ENCODE data around the gene SHISA5.
A peak's percentile ranks its signal among the peaks of the same experiment; 100 is the strongest.
"Not testable (repeated sequence)": the region's sequence is repeated elsewhere in the genome, so short reads cannot be mapped to it uniquely, and the experiment has no call there.

Gene SHISA5

DNA sequence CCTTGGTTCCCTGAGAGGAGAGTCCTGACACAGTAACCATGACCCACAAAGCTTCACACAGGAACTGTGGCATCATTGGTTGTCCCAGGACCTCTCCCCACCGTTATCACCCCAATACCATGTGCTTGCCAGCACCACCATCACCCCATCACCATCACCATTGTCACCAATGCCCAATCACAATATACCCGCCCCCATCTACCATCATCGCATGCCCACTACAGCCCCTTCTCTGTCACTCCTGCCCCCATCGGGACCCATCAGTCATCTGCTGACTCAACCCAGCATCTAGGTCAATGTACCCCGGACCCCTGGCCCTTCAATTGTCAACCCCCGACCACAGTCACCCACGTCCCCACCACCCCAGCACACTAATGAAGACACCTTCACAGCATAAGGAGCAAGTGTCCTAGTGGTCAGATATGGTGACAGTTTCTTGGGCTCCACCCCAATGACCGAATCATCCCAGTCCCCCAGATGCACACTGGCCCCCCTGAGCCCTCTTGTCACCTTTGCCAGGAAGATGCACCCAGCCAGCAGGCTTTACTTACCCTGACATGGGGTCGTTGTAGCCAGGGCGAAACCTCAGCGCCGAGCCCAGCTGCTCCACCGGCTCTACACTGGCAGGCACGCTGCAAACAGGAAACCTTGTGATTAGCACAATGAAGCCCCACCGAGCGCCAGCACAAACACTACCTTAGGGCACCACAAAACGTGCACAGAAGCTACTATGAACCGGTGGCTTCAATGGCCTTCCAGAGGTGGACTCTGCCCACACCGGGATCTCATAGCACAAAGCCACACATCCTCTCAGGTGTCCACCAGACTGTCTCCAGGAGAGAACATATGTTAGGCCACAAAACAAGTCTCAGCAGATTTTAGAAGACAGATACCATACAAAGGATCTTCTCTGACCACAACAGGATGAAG, 25.1 kb downstream of the SHISA5 start:
- no peak for DNase-seq (ENCODE audit: low read depth, low spot score)
- H3K27ac ChIP-seq = no peak overlapping the region

DNA sequence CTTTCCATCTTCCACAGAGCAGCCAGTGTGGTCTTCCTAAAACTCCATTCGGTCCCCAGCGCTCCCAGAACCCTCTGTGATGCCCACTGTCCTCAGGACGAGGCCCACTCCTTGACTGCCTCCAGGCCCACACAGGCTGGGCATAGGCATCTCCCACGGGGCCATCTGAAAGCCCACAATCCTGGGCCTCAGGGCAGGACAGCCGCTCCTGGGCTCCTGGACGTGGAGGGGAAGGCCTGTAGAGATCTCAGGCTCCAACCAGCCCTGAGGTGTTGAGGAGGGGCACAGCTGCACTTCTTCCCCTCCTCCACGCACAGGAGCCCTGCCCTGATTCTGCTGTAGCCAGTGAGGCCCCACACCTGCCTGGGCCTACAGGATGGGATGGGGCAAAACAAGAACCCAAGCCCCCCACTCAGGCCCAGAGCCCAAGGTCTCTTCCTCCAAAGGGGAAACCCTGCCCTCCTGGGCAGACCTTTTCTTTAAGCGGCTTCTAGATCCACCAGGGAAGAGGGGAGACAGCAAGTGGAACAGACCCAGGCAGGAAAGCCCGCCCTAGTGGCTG, 25.9 kb downstream of the SHISA5 start:
- no peak overlapping the region for H3K27ac ChIP-seq
- DNase-seq (ENCODE audit: low read depth, low spot score) = no peak

DNA sequence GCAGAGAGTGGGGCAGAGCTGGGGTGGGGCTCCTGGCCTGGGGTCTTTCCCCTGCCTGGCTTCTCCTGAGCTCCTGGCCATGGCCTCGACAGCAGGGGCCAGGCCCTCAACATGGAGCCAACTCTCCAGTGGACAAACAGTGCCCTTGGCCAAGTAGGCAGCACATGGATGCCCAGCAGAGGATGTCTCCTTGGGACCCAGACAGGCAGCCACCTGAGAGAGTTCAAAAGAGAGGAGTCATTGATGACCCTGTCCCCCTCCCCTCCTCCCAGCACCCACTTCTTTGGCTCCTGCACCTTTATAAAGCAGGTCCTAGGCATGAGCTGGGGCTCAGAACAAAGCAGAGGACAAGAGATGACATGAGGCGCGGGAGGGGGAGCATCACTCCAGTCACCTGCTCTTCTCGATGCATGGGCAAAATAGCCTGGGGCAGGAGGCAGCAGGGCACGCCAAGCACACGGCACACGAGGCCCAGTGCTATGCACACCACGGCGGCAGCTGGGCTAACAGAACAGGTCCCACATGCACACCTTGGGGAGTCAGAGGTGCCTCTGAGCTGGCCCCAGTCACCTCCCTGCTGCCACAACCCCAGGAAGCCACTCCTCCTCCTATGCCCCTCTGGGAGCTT, 27.4 kb downstream of the SHISA5 start:
- no peak for DNase-seq (ENCODE audit: low read depth, low spot score)
- no peak overlapping the region for H3K27ac ChIP-seq

DNA sequence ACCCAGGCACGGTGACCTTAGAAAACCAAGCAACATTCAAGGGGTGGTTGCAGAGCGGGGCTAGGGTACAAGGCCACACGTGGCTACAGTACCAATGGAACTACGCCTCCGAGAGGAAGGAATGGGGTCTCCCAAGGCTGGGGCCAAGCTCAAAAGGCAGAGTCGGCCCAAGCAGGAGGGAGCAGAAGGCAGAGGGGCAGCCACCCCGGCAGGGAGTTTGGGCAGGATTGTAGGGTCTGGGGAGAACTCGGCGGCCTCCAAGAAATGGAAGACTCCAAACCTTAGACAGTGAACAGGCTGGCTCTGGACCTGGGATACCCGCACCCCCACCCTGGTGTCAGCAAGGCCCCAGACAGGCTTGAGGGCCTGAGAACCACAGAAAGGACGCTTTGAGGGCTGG, 28.8 kb downstream of the SHISA5 start:
- H3K27ac ChIP-seq = no peak overlapping the region
- no peak for DNase-seq (ENCODE audit: low read depth, low spot score)

DNA sequence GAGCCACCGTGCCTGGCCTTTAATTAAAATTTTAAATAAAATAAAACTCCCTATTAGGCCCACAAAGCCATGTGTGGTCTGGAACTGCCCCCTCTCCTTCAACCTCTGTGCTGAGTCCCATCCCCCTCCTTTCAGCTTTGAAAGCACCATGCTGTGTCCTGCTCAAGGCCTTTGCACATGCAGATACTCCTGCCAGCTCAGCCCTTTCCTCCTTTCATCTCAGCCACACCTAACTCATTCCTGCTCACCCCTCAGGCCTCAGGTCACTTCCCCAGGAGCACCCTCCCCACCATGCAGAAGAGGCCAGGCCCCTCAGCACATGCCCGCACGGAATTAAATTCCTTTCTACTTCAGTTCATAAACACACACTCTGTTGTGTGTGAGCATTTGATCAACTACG, 29.4 kb downstream of the SHISA5 start:
- H3K27ac ChIP-seq = no peak overlapping the region
- no peak for DNase-seq (ENCODE audit: low read depth, low spot score)

DNA sequence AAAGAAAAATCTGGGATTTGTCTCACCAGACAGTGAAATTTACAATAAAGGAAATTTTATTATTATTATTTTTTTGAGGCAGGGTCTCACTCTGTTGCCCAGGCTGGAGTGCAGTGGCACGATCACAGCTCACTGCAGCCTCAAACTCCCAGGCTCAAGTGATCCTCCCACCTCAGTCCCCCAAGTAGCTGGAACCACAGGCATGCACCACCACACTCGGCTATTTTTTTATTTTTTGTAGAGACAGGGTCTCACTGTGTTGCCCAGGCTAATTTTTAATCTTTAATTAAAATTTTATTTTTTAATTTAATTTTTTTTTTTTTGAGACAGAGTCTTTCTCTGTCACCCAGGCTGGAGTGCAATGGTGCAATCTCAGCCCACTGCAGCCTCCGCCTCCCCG, 29.9 kb downstream of the SHISA5 start:
- not testable (repeated sequence) for H3K27ac ChIP-seq; DNase-seq (ENCODE audit: low read depth, low spot score)

DNA sequence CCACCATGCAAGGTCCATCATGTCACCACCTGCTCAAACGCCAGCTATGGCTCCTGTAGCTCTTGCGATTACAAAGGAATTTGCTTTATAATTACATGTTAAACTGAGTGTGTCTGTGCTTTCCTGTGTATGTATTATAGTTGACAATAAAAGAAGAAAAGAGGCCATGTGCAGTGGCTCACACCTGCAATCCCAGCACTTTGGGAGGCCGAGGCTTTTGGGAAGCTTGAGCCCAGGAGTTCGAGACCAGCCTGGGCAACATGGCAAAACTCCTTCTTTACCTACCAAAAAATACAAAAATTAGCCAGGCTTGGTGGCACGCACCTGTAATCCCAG, 30.4 kb downstream of the SHISA5 start:
- peak overlapping the region; percentile 82 for H3K27ac ChIP-seq
- DNase-seq (ENCODE audit: low read depth, low spot score) = no peak

DNA sequence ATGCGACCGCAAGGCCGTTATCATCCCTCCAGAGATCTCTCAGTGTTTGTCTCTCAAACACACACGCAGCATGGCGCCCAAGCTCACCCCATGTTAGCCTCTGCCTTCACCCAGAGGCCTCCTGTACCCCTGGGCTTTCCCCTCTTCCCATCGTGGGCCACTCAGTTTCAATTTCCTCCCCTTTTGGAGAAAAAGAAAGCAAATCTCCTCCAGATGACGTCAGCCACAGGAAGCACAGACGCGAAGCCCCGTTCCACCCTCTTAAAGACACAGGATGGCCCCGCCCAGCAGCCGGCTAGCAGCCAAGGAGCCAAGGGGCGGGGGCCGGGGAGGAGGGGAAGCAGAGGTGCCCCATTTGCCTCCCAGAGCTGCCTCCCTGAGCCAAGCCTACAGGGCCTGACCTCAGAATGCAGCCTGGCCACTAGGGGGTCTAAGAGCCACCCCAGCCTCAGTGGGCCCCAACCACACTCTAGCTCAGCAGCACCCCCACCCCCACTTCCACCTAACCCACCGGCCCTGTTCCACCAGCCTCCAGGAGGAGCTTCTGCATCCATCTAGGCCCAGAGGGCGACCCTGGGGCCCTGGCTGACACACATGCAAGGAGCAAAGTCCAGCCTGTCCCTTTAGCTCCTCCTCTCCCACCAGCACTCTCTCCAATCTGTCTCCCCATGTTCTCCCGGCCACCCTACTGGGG, 30.9 kb downstream of the SHISA5 start:
- DNase-seq (ENCODE audit: low read depth, low spot score) = peak; percentile 58
- peak overlapping the region; percentile 82 for H3K27ac ChIP-seq

DNA sequence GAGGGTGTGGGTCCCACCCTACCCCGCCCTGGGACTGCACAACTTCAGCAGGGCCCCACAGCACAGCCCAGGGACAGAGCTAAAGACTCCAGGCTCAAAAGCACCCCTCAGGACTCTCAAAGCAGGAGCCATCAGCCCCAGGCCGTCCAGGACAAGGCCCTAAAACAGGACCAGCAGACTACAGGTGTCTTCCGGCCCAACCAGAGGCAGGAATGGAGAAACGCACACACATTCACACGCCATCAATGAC, 31.4 kb downstream of the SHISA5 start:
- no peak for DNase-seq (ENCODE audit: low read depth, low spot score)
- H3K27ac ChIP-seq = peak overlapping the region; percentile 82

DNA sequence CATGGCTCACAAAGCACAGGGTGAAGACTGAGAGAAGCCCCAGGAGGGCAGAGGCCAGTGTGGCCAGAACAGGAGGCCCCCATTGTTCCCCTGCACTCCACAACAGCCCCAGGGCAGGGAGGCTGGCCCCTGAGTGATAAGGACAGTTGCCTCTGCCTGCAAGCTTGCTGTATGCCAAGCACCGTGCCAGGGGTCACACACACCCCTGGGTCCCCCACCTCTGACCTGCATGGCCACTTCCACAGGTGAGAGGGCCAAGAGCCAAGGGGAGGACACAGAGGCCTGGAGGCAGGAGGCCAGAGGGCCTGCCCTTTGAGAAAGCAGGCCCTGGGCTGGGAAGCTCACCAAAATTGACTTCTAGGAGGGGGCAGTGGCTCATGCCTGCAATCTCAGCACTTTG, 33.7 kb downstream of the SHISA5 start:
- no peak for DNase-seq (ENCODE audit: low read depth, low spot score)
- no peak overlapping the region for H3K27ac ChIP-seq

- no peak overlapping the region for H3K27ac ChIP-seq
- DNase-seq (ENCODE audit: low read depth, low spot score) = no peak
Measured at GRCh38 chr3:48469046-48469915, 34.7 kb downstream of the SHISA5 start.

DNA sequence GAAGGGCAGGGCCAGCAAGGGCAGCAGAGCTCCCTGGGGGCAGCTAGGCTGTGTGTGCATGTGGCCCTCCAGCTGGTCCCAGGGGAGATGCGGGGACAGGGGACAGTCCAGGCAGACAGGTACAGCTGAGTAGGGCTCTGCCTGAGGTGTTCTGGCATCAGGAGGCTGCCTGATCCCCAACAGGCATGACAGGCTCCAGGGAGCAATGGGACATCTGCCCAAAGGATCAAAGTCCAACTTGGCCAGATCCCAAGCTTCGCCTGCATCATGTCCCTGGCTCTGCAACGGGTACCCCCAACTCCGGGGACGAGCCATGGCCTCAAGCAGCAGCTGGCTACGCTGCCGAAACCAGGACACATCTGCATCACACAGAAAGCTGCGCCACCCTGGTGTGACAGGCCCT, 35.6 kb downstream of the SHISA5 start:
- DNase-seq (ENCODE audit: low read depth, low spot score) = no peak
- H3K27ac ChIP-seq = peak overlapping the region; percentile 98

- H3K27ac ChIP-seq = peak overlapping the region; percentile 98
- DNase-seq (ENCODE audit: low read depth, low spot score) = no peak
Measured at GRCh38 chr3:48467473-48468267, 36.3 kb downstream of the SHISA5 start.

DNA sequence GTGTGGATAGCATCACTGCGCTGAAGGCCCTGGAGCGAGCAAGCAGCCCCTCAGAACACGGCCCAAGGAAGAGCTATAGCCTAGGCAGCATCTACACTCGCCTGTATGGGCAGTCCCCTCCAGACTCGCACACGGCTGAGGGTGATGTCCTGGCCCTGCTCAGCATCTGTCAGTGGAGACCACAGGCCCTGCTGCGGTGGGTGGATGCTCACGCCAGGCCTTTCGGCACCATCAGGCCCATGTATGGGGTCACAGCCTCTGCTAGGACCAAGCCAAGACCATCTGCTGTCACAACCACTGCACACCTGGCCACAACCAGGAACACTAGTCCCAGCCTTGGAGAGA, 36.9 kb downstream of the SHISA5 start:
- H3K27ac ChIP-seq = peak overlapping the region; percentile 98
- no peak for DNase-seq (ENCODE audit: low read depth, low spot score)

DNA sequence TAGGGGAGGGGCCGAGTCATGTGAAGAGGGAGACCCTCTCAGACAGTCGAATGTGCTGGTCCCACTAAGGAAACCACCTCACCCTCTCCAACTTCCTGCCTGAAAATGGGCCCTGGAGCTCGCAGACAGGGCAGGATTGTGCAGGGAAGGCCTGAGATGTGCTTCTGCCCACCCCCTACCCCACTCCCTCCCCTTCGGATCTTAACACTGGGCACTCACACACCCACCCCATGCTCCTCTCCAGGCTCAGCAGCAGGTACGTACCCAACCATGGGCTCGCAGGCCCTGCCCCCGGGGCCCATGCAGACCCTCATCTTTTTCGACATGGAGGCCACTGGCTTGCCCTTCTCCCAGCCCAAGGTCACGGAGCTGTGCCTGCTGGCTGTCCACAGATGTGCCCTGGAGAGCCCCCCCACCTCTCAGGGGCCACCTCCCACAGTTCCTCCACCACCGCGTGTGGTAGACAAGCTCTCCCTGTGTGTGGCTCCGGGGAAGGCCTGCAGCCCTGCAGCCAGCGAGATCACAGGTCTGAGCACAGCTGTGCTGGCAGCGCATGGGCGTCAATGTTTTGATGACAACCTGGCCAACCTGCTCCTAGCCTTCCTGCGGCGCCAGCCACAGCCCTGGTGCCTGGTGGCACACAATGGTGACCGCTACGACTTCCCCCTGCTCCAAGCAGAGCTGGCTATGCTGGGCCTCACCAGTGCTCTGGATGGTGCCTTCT, 37.4 kb downstream of the SHISA5 start:
- no peak for DNase-seq (ENCODE audit: low read depth, low spot score)
- H3K27ac ChIP-seq = peak overlapping the region; percentile 98

- peak overlapping the region; percentile 98 for H3K27ac ChIP-seq
- peak; percentile 99 for DNase-seq (ENCODE audit: low read depth, low spot score)
Measured at GRCh38 chr3:48465531-48466378, 38.2 kb downstream of the SHISA5 start.

- DNase-seq (ENCODE audit: low read depth, low spot score) = no peak
- H3K27ac ChIP-seq = peak overlapping the region; percentile 98
Measured at GRCh38 chr3:48465237-48465530, 38.8 kb downstream of the SHISA5 start.

GRCh38 chr3:48464713-48465221, 39.2 kb downstream of the SHISA5 start:
- DNase-seq (ENCODE audit: low read depth, low spot score) = no peak

More at GRCh38 chr3:48464713-48465221, 39.2 kb downstream of the SHISA5 start:
- peak overlapping the region; percentile 98 for H3K27ac ChIP-seq

Measured in epithelial cell of prostate (primary cell).